Right lobe of liver (tissue), 4 donors: Measurements from ENCODE around the gene SIPA1.

Source experiments
- CTCF ChIP-seq, 4 donors: fragments of 200-600 bp in 3 of 4; fragments of 450-650 bp in 1 of 4; IDR thresholded peaks; one replicate each; pipeline versions ENCODE4 v1.5.1 to v1.8.0; 2016 to 2022; ENCODE audit warnings: antibody characterized with exemption in 4 of 4, mild to moderate bottlenecking in 2 of 4
- POLR2A ChIP-seq: fragments of 450-650 bp; IDR thresholded peaks from one replicate; pipeline ENCODE4 v1.6.1; 2017; ENCODE audit warnings: antibody characterized with exemption, mild to moderate bottlenecking
- donor health status: DM: no; HTN: no; CAD: no.
- donor health status: DM: no; HTN: no; CAD: no.
- donor health status: DM: no; HTN: yes; CAD: no.

GRCh38 chr11:65645710-65646109 is 7.8 kb downstream of the SIPA1 start:
- TF ChIP-seq CTCF (IDR thresholded peaks at IDR 0.05) (no peak), POLR2A (no peak)
